K562 (cell line): ENCODE results near the gene IL13. TPM values are rescaled to one million over a fixed set of nuclear protein-coding genes. Genes with fewer than 3 reads are reported as not detected.

Source experiments
- ATAC-seq: fragments of 200-7000 bp; cut with Tn5 transposase; 3 replicates; pipeline ENCODE4 v1.9.1; 2020; ENCODE audit warnings: moderate library complexity
- BruUV-seq: library from RNA; stranded (reverse); fragments of 400-500 nt; replicated peaks from 2 replicates; lab custom pipeline; 2021; lab: Mats Ljungman, UMichigan
- CTCF ChIA-PET: fragments of 300-600 bp; formaldehyde crosslinking; extraction: SDS; loops from one replicate; lab custom pipeline; 2021; ENCODE audit warnings: low intra/inter-chr PET ratio; lab: Yijun Ruan, JAX
- POLR2A ChIA-PET: fragments of 300-600, 350-650 bp; sonication (Branson Sonifier 250); formaldehyde crosslinking; extraction: SDS; loops from one replicate; lab custom pipeline; 2021; ENCODE audit warnings: antibody characterized with exemption, inconsistent platforms; lab: Yijun Ruan, JAX
- DNase-seq, 4 experiments: peaks; one replicate each; pipeline versions ENCODE4 v3.0.0 to v3.0.0-alpha.2; 2011 to 2018; ENCODE audit warnings: low spot score in 3 of 4, mixed read lengths in 3 of 4; ENCODE audit errors: extremely low read depth in 1 of 4
- FAIRE-seq: peaks from 2 replicates; lab custom pipeline; 2011; peaks lifted over from hg19 to GRCh38; lab: Jason Lieb, UNC
- H2AFZ ChIP-seq: 2 replicates; pipeline ENCODE4 v1.6.0; 2011; ENCODE audit warnings: low read depth, low read length, control low read depth, inconsistent platforms
- H3K27ac ChIP-seq: fragments of 200-600 bp; 3 replicates; pipeline ENCODE4 v1.8.0; 2011; ENCODE audit warnings: low read depth, mild to moderate bottlenecking, control low read depth, inconsistent platforms, low read length, moderate library complexity, mixed read lengths; ENCODE audit errors: extremely low read depth
- H3K27me3 ChIP-seq, 2 experiments: fragments of 300-600 bp in 1 of 2; 2 replicates in 1 of 2; 3 replicates in 1 of 2; pipeline versions ENCODE4 v1.6.0 to v1.8.0; 2011; ENCODE audit warnings: inconsistent platforms in 2 of 2, low read length in 2 of 2, mild to moderate bottlenecking in 1 of 2, mixed read lengths in 1 of 2, moderate library complexity in 1 of 2; ENCODE audit not compliant: control insufficient read depth in 2 of 2, insufficient read depth in 2 of 2
- H3K36me3 ChIP-seq: fragments of 300-600 bp; 3 replicates; pipeline ENCODE4 v1.8.0; 2011; ENCODE audit warnings: mild to moderate bottlenecking, low read length, inconsistent platforms; ENCODE audit not compliant: control insufficient read depth, insufficient read depth
- H3K4me1 ChIP-seq, 2 experiments: fragments of 200-600 bp in 1 of 2; replicated peaks in 1 of 2; 2 replicates in 1 of 2; 3 replicates in 1 of 2; pipeline versions ENCODE4 v1.5.1 to v1.8.0; 2011; ENCODE audit warnings: inconsistent platforms in 2 of 2, low read length in 2 of 2, mild to moderate bottlenecking in 1 of 2, mixed read lengths in 1 of 2, moderate library complexity in 1 of 2; ENCODE audit not compliant: control insufficient read depth in 2 of 2, insufficient read depth in 2 of 2
- H3K4me2 ChIP-seq: 2 replicates; pipeline ENCODE4 v1.6.1; 2011; ENCODE audit warnings: low read length, control low read depth, inconsistent platforms, mixed read lengths; ENCODE audit not compliant: insufficient read depth
- H3K4me3 ChIP-seq: fragments of 200-600 bp; sonication (generic), shearing (Covaris generic); 2 replicates; pipeline ENCODE4 v1.5.1; 2016; ENCODE audit warnings: control low read depth, inconsistent platforms
- H3K79me2 ChIP-seq: fragments of 200-600 bp; 3 replicates; pipeline ENCODE4 v1.8.0; 2011; ENCODE audit warnings: low read length, inconsistent platforms; ENCODE audit not compliant: control insufficient read depth, insufficient read depth
- H3K9ac ChIP-seq, 2 experiments: 2 replicates each; pipeline versions ENCODE4 v1.6.0 to v1.6.1; 2011; ENCODE audit warnings: low read depth in 2 of 2, low read length in 2 of 2, control low read depth in 1 of 2, inconsistent platforms in 1 of 2, mild to moderate bottlenecking in 1 of 2, mixed read lengths in 1 of 2; ENCODE audit not compliant: insufficient read depth in 1 of 2
- H3K9me1 ChIP-seq: one replicate; pipeline ENCODE4 v1.6.0; 2011; ENCODE audit warnings: inconsistent platforms, mild to moderate bottlenecking, low read length, moderate library complexity; ENCODE audit not compliant: control insufficient read depth, insufficient read depth
- H3K9me3 ChIP-seq: replicated peaks from 2 replicates; pipeline ENCODE4 v1.5.1; 2011; ENCODE audit warnings: low read depth, low read length, inconsistent platforms; ENCODE audit not compliant: control insufficient read depth, insufficient read depth
- H4K20me1 ChIP-seq: replicated peaks from 2 replicates; pipeline ENCODE4 v1.6.1; 2011; ENCODE audit warnings: low read length, inconsistent platforms, mixed read lengths; ENCODE audit not compliant: control insufficient read depth, insufficient read depth
- CEBPB ChIP-seq: fragments of 450-650 bp; IDR thresholded peaks from 2 replicates; pipeline ENCODE4 v1.6.1; 2016; ENCODE audit warnings: missing genetic modification characterization, missing compliant biosample characterization
- FOSL1 ChIP-seq: fragments of 200-800 bp; sonication (Bioruptor generic); conservative IDR thresholded peaks from 2 replicates; pipeline ENCODE4 v1.6.1; 2016; ENCODE audit warnings: missing genetic modification characterization, missing compliant biosample characterization
- GATAD2B ChIP-seq: fragments of 450-650 bp; IDR thresholded peaks from 2 replicates; pipeline ENCODE4 v1.6.1; 2017; ENCODE audit warnings: mild to moderate bottlenecking, borderline replicate concordance
- ILK ChIP-seq: fragments of 450-650 bp; IDR thresholded peaks from 2 replicates; pipeline ENCODE4 v1.6.1; 2016; ENCODE audit warnings: missing genetic modification characterization, low read depth, mild to moderate bottlenecking, missing compliant biosample characterization, moderate library complexity, borderline replicate concordance
- ZNF121 ChIP-seq: sonication (generic); formaldehyde crosslinking; conservative IDR thresholded peaks from 2 replicates; pipeline ENCODE4 v1.8.0; 2022; ENCODE audit warnings: missing genetic modification reagents
- ZNF146 ChIP-seq: IDR thresholded peaks from one replicate; pipeline ENCODE4 v1.6.1; 2018; ENCODE audit warnings: missing compliant biosample characterization; ENCODE audit not compliant: unreplicated experiment
- WGBS: fragments of 100-300 bp; shearing (Covaris generic); methylation state at CpG from one replicate; pipeline ENCODE4 v1.1.6; 2016; ENCODE audit warnings: low coverage, mixed read lengths; ENCODE audit not compliant: insufficient coverage; ENCODE audit errors: missing lambda C conversion rate; 5-methylcytosine and 5-hydroxymethylcytosine counted together
- in situ Hi-C: fragments of 300-500 bp; cut with MboI; formaldehyde crosslinking; loops from 4 replicates; pipeline ENCODE4 v1.15.0; 2018; ENCODE audit warnings: inconsistent platforms, mixed read lengths
- intact Hi-C: fragments of 100-400 bp; cut with micrococcal nuclease; formaldehyde crosslinking; loops from 2 replicates; pipeline ENCODE4 v1.14.2; 2022
- polyA plus RNA-seq, 8 experiments: library from polyadenylated mRNA; depleted of rRNA in 4 of 8; stranded (reverse) in 5 of 8; unstranded in 3 of 8; fragments of >200 nt; fragmentation: Nextera tagmentation in 2 of 8; fragmentation: Illumina TruSeq in 1 of 8; extraction: Ambion mirVana in 2 of 8; extraction: Trizol in 1 of 8; gene quantifications; 2 replicates each; pipeline versions ENCODE4 v1.2.1 to v1.2.3, GENCODE V29; 2011 to 2014; ENCODE audit warnings: inconsistent platforms in 1 of 8, missing spikeins in 1 of 8
- total RNA-seq, 7 experiments: library from RNA; depleted of rRNA in 6 of 7; stranded (reverse); fragments of >200 nt in 6 of 7; fragmentation: Illumina TruSeq in 2 of 7; extraction: Trizol in 2 of 7; gene quantifications; 2 replicates each; pipeline versions ENCODE4 v1.2.1 to v1.2.3, GENCODE V29; 2011 to 2021; ENCODE audit warnings: low replicate concordance in 1 of 7
- TF ChIP-seq, protein P1 (sequence below): fragments of 250-450 bp; sonication (Bioruptor Pico); IDR thresholded peaks from 2 replicates; pipeline ENCODE4 v1.6.1; 2021; ENCODE audit warnings: mild to moderate bottlenecking

The IL13 gene
- total and polyA plus RNA-seq, 9 of the 15 experiments (the other 6 are each of a cell fraction or from before 2014, with no cell fraction given) = not detected

GRCh38 chr5:132684922-132685720 lies 27.1 kb downstream of the IL13 start:
- intact Hi-C loops (no loop called here), in situ Hi-C loops (no loop called here)
- H3K36me3 ChIP-seq = no peaks in the 10 kb centered on the region
- TF ChIP-seq CEBPB (peak; percentile 16; the same call in 1 of the 2 replicates), ILK (tag) (no peak)
- H3K27ac ChIP-seq = no peak overlapping the region
- ATAC-seq (no peak), DNase-seq (no peak), FAIRE-seq (no peak)
- H3K4me1 ChIP-seq = peaks cover 7 to 42% of the 10 kb centered on the region in 2 experiments
- 69% methylated on average over 9 of the region's 12 CpGs for WGBS
- no peaks in the 10 kb centered on the region for H3K9me1 ChIP-seq
- no peak overlapping the region for H3K9ac ChIP-seq
- 0 out of 2 replicates have a peak overlapping the region, but pooled peaks have one; percentile 21 for H3K4me2 ChIP-seq
- H3K27me3 ChIP-seq = no peaks in the 10 kb centered on the region
- no peaks in the 10 kb centered on the region for H4K20me1 ChIP-seq
- POLR2A ChIA-PET = interaction anchor here (0.8 to 1.6 kb wide), 2 partner anchors 10 to 13 kb away, joined by 3 to 5 read pairs; no protein-coding TSS in a partner anchor
- H2AFZ ChIP-seq = no peak overlapping the region
- no peaks in the 10 kb centered on the region for H3K9me3 ChIP-seq
- no peaks in the 10 kb centered on the region for H3K79me2 ChIP-seq
- no peak overlapping the region for H3K4me3 ChIP-seq
- CTCF ChIA-PET = no interaction called here
- no TSS peak for BruUV-seq

- Histone ChIP-seq H3K27me3 (no peaks in the 10 kb centered on the region), H3K36me3 (no peaks in the 10 kb centered on the region), H3K4me2 (no peak overlapping the region), H3K27ac (no peak overlapping the region), H3K4me3 (no peak overlapping the region), H4K20me1 (no peaks in the 10 kb centered on the region), H3K9me3 (no peaks in the 10 kb centered on the region), H3K4me1 (peaks cover 7 to 34% of the 10 kb centered on the region in 2 experiments), H3K9ac (no peak overlapping the region), H2AFZ (no peak overlapping the region), H3K9me1 (no peaks in the 10 kb centered on the region), H3K79me2 (no peaks in the 10 kb centered on the region)
- TF ChIP-seq, protein P1, sequence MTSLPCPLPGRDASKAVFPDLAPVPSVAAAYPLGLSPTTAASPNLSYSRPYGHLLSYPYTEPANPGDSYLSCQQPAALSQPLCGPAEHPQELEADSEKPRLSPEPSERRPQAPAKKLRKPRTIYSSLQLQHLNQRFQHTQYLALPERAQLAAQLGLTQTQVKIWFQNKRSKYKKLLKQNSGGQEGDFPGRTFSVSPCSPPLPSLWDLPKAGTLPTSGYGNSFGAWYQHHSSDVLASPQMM (CRISPR knock-in tag) = no peak
- no peak for TF ChIP-seq ZNF146 (CRISPR knock-in tag)
- no peak for TF ChIP-seq GATAD2B
- TF ChIP-seq FOSL1 (tag) = no peak
- TF ChIP-seq ZNF121 (CRISPR knock-in tag) = no peak
- ChIA-PET POLR2A (interaction anchor here (1.2 to 1.4 kb wide), 3 partner anchors 11 to 23 kb away, joined by 4 to 6 read pairs (median 5); no protein-coding TSS in a partner anchor), CTCF (no interaction called here)
- no peak for ATAC-seq
- intact Hi-C loops (no loop called here), in situ Hi-C loops (no loop called here)
- no TSS peak for BruUV-seq
- no peak for FAIRE-seq
- DNase-seq = no peak
- WGBS = 92% methylated on average over 3 of the region's 3 CpGs
Measured at GRCh38 chr5:132686193-132686592, 28.2 kb downstream of the IL13 start.
